NCI-H524 (cell line): ENCODE measurements around the gene TSPAN10.

ENCODE experiments used
- DNase-seq, 2 experiments: peaks; one replicate each; lab custom pipeline; 2025; lab: John Stamatoyannopoulos, UW

TSPAN10 gene

DNA sequence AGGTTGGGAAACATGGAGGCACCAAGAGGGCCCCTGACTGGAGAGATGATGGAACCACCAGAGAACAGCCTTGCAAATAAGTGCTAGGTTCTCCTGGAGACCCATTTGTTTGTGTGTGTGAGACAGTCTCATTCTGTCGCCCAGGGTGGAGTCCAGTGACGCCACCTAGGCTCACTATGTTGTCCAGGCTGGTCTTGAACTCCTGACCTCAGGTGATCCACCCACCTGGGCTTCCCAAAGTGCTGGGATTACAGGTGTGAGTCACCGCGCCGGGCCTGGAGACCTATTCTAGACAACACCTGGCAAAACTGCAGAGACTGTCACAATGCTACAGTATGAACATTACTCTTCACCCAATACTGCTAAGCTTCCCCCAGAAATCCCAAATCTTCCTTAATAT lies 1.6 kb upstream of the TSPAN10 start:
- no peak for DNase-seq

- DNase-seq, result no peak
Measured at GRCh38 chr17:81635973-81636504, 957 bp upstream of the TSPAN10 start.

- DNase-seq, result no peak
Measured at GRCh38 chr17:81638683-81639082, 1.7 kb downstream of the TSPAN10 start.

- no peak for DNase-seq
Measured at GRCh38 chr17:81640011-81640410, 3.0 kb downstream of the TSPAN10 start.

- DNase-seq, result no peak
Measured at GRCh38 chr17:81641825-81642489, 5.0 kb downstream of the TSPAN10 start.

- no peak for DNase-seq
Measured at GRCh38 chr17:81644496-81644895, 7.5 kb downstream of the TSPAN10 start.

DNA sequence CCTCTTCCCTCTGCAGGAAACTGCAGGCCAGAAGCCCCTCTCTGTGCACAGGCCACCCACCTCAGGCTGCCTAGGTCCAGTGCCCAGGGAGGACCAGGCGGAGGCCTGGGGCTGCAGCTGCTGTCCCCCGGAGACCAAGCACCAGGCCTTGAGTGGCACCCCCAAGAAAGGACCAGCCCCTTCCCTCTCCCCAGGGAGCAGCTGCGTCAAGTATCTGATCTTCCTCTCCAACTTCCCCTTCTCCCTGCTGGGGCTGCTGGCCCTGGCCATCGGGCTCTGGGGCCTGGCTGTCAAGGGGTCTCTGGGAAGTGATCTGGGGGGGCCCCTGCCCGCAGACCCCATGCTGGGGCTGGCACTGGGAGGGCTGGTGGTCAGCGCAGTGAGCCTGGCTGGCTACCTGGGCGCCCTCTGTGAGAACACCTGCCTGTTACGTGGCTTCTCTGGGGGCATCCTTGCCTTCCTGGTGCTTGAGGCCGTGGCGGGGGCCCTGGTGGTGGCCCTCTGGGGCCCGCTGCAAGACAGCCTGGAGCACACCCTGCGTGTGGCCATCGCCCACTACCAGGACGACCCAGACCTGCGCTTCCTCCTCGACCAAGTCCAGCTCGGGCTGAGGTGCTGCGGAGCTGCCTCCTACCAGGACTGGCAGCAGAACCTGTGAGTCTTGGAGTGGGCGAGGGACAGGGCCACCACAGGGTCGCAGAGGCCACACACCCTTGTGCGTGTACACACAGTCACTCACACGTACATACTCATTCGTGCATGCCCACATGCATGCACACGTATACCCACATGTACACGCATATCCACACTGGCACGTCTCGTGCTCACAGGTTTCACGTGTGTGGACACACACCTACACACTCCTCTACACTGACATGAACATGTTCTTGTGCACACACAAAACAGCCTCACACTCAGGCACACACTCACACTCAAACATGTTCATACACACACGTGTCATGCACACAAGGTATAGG lies 8.3 kb downstream of the TSPAN10 start:
- no peak for DNase-seq

DNA sequence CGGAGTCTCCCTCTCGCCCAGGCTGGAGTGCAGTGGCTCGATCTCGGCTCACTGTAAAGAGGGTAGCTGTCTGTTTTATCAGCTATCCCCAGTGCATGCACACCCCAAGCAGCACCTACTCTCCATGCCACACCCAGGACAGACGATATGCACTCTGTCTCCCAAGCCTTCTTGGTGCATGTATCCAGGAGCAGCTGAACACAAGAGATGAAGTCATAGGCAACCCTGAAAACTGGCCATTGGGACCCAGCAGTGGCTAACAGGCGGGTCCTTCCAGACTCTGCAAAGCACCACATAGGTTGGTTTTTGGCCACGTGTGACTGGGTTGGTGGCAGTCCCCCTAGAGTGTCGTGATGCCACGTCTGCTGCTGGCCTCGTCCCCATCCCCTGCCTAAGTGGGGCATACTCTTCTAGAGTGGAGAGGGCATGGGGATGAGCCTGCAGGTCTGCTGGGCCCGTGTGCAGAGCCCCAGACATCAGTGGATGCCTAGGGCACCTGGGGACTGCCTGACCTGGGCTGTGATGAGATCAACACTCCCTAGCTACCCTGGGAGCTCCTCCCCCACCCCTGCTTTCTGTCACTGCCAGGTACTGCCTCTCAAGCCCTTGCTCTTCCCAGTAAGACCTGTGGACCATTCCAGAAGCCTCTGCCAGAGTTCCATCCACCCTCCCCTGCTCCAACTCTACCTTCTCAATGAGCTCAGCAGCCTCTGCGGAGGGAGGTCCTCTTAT lies 10.0 kb downstream of the TSPAN10 start:
- DNase-seq, result no peak

- no peak for DNase-seq
Measured at GRCh38 chr17:81647640-81648012, 10.6 kb downstream of the TSPAN10 start.

GRCh38 chr17:81648013-81648706 lies 11.2 kb downstream of the TSPAN10 start:
- DNase-seq, result no peak

DNA sequence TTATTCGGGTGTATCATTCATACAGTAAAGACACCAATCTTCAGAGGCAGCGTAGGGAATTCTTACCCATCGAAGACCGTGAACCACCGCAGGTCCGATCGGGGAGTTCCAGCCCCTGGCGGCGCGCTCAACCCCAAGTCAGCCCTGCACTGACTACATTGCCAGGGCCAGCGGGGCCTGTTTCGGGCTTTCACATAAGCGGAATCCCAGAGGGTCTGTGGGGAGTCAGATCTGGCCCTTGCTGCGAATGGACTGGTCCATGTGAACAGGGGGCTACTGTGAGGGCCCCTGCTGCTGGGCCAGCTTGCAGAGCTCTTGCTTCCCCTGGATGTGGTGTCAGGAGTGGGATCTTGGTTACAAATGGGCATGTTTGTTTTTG lies 11.7 kb downstream of the TSPAN10 start:
- DNase-seq, result no peak

DNA sequence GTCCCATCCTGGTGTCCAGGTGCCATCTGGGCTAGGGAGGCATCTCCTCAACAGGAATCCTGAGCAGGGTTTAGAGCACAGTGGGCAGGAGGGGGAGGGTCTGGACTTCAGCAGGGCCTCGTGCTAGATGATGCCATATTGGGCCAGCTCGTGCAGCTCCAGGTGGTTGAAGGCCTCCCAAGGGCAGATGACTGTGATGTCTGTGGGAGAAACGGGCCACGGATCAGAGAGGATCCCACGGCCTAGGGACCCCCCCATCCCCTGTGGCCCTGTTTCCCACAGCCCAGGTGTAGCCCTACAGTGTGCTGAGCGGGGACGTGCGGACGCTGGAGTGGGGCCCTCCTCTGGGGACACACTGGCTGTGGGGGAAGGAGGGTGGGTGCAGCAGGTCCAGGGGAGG lies 14.0 kb downstream of the TSPAN10 start:
- no peak for DNase-seq

GRCh38 chr17:81651692-81652091 lies 14.7 kb downstream of the TSPAN10 start:
- DNase-seq, result no peak

- no peak for DNase-seq
Measured at GRCh38 chr17:81652906-81653771, 16.1 kb downstream of the TSPAN10 start.

- DNase-seq, result peak; percentile 35 to 67
Measured at GRCh38 chr17:81655378-81656117, 18.6 kb downstream of the TSPAN10 start.

GRCh38 chr17:81656118-81656743 lies 19.2 kb downstream of the TSPAN10 start, which contains the start of gene PDE6G:
TSS of gene PDE6G (minus strand) at chr17:81656542. CDS start at chr17:81653305, 3,237 bp downstream.
- DNase-seq, result peak in 1 of 2 experiments; percentile 38

DNA sequence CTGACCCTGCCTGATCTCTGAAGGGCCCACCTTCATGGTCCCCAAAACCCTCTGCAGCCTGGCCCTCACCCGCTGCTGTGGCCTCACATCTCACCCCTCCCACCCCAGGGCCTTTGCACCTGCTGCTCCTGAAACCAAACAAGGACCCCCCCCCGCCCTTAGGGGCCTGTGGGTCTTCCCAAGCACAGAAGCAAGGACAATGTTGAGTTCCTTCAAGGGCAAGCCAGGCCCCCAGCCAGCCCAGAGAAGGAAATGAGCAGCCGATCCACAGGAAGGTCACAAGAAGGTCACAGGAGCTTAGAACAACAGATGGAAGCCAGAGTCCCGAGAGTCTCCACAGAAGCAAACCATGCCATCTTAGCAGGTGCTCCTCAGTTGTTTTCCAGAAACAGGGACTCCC lies 19.8 kb downstream of the TSPAN10 start:
- DNase-seq, result peak; percentile 22 to 69

GRCh38 chr17:81659038-81659437 lies 22.0 kb downstream of the TSPAN10 start:
- no peak for DNase-seq

- no peak for DNase-seq
Measured at GRCh38 chr17:81660441-81660840, 23.4 kb downstream of the TSPAN10 start.
